ACHN (cell line): ENCODE data around the gene NDUFA6.
A peak's percentile ranks its signal among the peaks of the same experiment; 100 is the strongest.
"Not testable (repeated sequence)": the region's sequence is repeated elsewhere in the genome, so short reads cannot be mapped to it uniquely, and the experiment has no call there.

Source experiments
- DNase-seq: peaks from one replicate; pipeline ENCODE4 v3.0.0-alpha.2; 2015
- in situ Hi-C: cut with HindIII; loops from 2 replicates; pipeline ENCODE4 v1.10.0; 2017; ENCODE audit warnings: low sequenced_read_pairs, low pct_ligation_motif_present, low pct_unique_long_range_greater_than_20kb

NDUFA6 gene

DNA sequence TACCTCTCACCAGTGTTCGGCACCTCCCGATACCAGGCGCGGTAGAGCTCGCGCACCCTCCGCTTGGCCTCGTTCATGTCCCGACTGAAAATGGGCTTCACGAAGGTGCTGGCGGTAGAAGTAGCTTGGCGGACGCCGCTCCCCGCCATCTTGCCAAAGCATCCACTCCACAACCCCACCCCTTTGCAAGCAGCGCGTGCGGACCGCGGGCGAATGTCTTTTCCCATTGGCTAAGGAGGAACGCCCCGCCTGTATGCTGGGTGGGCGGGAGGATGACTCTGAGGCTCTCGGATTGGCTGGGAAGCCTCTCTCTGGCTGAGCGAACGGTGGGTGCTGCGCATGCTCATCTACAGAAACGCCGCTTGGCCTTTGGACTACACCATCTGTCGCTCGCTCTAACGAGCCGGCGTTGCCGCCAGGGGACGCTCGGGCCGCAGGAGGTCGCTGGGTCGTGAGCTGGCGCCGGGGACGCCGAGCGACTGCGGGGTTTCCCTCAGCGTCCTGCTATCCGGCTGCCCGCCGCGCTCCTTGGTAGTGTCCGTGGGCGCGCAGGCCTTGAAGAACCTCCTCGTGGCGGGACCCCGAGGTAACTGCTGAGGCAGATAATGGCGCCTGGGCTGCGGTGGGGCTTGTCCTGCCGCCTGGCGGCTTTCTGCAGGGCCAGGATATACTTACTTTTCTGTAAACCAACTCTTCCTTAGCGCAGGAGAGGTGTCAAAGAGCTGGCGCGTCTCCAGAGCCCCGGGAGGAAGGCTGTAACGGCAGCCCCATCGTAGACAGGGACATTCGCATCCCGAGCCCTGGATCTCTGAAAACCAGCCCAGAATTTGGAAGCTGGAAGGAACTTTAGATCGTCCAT, at the start of gene NDUFA6:
TSS of gene NDUFA6 (minus strand) at position 177 of the 859 bp plus-strand sequence. CDS start at position 149, 28 bp downstream.
- in situ Hi-C loops: no loop called here
- DNase-seq: peak; percentile 98

DNA sequence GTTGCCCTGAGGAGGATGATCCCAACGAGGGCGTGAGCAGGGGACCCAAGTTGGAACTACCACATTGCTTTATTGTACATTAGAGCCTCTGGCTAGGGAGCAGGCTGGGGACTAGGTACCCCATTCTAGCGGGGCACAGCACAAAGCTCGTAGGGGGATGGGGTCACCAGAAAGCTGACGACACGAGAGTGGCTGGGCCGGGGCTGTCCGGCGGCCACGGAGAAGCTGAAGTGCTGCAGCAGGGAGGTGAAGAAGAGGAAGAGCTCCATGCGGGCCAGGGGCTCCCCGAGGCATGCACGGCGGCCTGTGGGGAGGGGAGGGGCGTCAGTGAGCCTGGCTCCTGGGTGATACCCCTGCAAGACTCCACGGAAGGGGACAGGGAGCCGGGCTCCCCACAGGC, 49.6 kb upstream of the NDUFA6 start:
- in situ Hi-C loops, DNase-seq: not testable (repeated sequence)

- in situ Hi-C loops, DNase-seq: not testable (repeated sequence)
Measured at GRCh38 chr22:42139508-42139907, 48.9 kb upstream of the NDUFA6 start.

GRCh38 chr22:42138972-42139371, 48.4 kb upstream of the NDUFA6 start:
- in situ Hi-C loops: no loop called here
- DNase-seq: no peak

DNA sequence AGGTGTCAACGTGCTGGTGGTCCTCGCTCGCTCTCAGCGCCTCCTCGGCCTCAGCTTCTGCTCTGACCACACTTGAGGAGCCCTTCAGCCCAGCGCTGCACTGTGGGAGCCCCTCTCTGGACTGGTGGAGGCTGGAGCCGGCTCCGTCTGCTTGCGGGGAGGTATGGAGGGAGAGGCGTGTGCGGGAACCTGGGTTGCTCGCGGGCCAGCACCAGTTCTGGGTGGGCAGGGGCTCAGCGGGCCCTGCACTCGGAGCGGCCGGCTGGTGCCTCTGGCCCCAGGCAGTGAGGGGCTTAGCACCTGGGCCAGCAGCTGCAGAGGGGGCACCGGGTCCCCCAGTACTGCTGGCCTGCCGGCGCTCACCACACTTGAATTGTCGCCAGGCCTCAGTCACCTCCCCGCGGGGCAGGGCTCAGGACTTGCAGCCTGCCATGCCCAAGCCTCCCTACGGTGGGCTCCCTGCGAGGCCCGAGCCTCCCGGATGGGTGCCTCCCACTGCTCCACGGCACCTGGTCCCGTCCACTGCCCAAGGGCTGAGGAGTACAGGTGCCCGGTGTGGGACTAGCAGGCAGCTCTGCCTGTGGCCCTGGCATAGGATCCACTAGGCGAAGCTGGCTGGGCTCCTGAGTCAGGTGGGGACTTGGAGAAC, 47.7 kb upstream of the NDUFA6 start:
- in situ Hi-C loops: no loop called here
- no peak for DNase-seq

- DNase-seq, in situ Hi-C loops: not testable (repeated sequence)
Measured at GRCh38 chr22:42135688-42136087, 45.1 kb upstream of the NDUFA6 start.

DNA sequence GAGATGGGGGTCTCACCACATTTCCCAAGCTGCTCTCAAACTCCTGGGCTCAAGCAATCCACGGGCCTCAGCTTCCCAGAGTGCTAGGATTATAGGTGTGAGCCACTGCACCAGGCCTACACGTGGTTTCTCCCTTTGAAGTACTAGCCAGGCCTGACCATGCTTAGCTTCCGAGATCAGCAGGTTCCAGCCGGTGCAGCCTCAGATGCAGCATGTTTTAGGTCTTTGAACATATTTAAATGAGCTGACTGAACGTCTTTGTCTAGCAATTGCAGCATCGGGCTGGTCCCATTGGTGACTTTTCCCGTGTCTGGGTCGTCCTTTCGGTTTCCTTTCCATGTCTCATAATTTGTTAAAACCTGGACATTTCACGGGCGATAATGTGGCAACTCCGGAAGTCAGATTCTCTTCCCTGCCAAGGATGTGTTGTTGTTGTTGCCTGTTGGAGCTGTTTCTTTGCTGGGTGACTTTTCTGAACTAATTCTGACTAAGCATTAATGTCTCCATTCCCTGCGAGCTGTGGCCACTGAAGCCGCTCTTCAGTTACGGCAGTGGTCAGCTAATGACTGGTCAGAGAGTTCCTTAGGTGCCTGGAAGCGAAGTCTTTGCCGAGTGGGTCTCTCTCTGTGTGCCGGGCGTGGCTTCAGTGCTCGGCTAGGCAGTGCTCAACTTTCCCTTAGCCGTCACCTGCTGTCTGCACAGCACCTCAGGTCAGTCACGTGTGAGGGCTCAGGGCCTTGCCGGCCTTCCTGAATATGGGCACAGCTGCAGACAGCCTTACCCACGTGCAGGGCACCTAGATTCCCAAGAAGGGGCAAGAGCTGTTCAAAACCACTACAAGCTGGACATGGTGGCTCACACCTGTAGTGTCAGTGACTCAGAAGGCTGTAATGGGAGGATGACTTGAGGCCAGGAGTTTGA, 43.8 kb upstream of the NDUFA6 start:
- no peak for DNase-seq
- in situ Hi-C loops: no loop called here

DNA sequence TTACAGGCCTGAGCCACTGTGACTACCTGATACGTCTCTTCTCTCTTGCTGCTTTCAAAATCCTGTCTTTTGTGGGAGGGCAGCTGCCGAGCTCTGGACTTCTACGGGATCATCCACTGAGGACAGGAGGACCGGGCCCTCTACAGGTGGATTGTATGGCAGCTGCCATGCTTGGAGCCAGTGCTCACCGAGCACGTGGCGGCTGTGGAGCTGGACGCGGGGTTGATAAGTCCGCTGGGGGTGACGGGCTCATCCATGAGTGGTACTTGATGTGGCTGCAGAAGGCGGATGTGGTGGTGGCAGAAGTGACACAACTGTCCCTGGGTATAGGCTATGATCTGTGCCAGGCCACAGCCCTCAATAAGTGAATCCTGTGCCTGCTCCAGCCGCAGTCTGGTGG, 41.9 kb upstream of the NDUFA6 start:
- DNase-seq: no peak
- in situ Hi-C loops: no loop called here

DNA sequence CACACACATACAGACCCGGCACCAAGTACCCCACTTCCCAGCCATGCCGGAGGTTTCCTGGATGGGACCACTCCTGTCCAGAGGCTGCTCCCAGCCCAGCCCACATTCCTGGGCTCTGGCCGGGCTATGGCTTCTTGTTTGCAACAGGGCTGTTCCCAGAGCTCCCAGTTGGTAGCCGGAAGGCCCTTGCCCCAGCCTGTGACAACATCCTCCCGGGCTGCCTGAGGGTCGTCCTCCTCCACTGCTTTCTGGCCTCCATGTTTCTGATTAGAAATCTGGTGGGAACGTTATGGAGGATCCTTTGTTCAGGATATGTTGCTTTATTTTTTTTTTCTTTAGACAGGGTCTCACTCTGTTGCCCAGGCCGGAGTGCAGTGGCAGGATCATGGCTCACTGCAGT, 41.0 kb upstream of the NDUFA6 start:
- DNase-seq: no peak
- in situ Hi-C loops: no loop called here

- in situ Hi-C loops, DNase-seq: not testable (repeated sequence)
Measured at GRCh38 chr22:42130639-42131431, 40.3 kb upstream of the NDUFA6 start, which contains the start of gene CYP2D6. Gene CYP2D6 (minus strand): TSS chr22:42130810. CDS start chr22:42130791, 19 bp downstream.

DNA sequence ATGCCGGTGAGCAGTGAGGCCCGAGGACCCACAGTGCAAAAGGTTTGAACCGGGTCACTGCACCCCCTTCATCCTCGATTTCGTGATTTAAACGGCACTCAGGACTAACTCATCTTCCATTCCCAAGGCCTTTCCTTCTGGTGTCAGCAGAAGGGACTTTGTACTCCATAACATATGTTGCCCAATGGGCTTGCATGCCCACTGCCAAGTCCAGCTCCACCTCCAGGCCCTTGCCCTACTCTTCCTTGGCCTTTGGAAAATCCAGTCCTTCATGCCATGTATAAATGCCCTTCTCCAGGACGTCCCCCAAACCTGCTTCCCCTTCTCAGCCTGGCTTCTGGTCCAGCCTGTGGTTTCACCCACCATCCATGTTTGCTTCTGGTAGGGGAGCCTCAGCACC, 39.6 kb upstream of the NDUFA6 start:
- in situ Hi-C loops, DNase-seq: not testable (repeated sequence)

- in situ Hi-C loops, DNase-seq: not testable (repeated sequence)
Measured at GRCh38 chr22:42128776-42129694, 38.5 kb upstream of the NDUFA6 start.

DNA sequence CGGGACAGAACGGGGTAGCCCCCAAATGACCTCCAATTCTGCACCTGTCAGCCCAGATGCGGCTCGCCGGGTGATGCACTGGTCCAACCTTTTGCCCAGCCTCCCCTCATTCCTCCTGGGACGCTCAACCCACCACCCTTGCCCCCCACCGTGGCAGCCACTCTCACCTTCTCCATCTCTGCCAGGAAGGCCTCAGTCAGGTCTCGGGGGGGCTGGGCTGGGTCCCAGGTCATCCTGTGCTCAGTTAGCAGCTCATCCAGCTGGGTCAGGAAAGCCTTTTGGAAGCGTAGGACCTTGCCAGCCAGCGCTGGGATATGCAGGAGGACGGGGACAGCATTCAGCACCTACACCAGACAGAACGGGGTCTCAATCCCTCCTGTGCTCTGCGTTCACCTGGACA, 37.4 kb upstream of the NDUFA6 start:
- DNase-seq, in situ Hi-C loops: not testable (repeated sequence)

GRCh38 chr22:42127606-42128005, 37.0 kb upstream of the NDUFA6 start:
- no peak for DNase-seq
- in situ Hi-C loops: no loop called here

DNA sequence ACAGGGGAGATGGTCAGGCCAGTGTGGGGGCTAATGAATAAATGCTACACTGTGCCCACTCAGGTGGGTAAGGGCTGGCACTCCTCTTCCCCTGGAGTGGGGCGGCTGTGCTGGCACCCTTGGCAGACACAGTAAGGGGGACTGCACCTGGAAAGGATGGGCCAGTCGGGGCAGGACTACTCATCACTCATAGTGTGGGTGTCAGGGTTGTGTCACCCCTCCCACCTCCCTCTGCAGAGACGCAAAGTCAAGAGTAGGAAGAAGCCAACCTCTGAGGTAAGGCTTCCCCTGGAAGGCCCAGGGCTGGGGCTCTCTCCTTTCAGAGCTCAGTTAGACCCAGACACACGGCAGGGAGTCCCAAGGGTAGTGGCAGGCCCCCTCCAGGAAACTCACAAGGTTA, 33.0 kb upstream of the NDUFA6 start:
- DNase-seq, in situ Hi-C loops: not testable (repeated sequence)

DNA sequence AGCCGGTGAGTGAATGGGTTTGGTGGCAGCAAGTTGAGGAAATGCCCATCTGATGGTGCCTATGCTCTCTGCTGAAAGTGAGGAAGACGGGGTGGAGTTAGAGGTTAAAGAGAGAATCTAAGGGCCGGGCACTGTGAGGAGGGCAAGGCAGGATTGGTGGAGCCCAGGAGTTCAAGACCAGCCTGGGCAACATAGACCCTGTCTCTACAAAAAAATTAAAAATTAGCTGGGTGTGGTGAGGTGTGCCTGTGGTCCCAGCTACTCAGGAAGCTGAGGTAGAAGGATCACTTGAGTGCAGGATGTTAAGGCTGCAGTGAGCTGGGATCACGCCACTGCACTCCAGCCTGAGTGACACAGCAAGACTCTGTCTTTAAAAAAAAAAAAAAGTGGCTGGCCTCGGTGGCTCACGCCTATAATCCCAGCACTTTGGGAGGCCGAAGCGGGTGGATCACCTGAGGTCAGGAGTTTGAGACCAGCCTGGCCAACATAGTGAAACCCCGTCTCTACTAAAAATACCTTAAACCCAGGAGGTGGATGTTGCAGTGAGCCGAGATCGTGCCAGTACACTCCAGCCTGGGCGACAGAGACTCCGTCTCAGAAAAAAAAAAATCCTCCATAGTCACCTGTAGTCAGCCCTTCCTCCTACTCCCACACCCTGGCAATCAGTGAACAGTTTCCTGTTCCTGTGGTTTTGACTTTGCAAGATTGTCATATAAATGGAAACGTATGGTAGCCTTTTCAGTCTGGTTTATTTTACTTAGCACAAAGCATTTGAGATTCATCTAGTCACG, 29.9 kb upstream of the NDUFA6 start:
- in situ Hi-C loops, DNase-seq: not testable (repeated sequence)
